Activated CD4-positive, alpha-beta T cell treated with anti-CD3 and anti-CD28 coated beads, Interleukin-2, Interleukin-4, amounts not matched to agents 100 ng/mL and 50 ng/mL, durations not matched to agents 16 hours and 8 hours (primary cell): ENCODE data around the gene DRC7.
"Not testable (repeated sequence)": the region's sequence is repeated elsewhere in the genome, so short reads cannot be mapped to it uniquely, and the experiment has no call there.

Experiments
- DNase-seq: peaks from one replicate; pipeline ENCODE4 v3.0.0-alpha.2; 2020; ENCODE audit warnings: low spot score

DRC7 gene

GRCh38 chr16:57761957-57762356 lies 67.4 kb downstream of the DRC7 start:
- DNase-seq: no peak

DNA sequence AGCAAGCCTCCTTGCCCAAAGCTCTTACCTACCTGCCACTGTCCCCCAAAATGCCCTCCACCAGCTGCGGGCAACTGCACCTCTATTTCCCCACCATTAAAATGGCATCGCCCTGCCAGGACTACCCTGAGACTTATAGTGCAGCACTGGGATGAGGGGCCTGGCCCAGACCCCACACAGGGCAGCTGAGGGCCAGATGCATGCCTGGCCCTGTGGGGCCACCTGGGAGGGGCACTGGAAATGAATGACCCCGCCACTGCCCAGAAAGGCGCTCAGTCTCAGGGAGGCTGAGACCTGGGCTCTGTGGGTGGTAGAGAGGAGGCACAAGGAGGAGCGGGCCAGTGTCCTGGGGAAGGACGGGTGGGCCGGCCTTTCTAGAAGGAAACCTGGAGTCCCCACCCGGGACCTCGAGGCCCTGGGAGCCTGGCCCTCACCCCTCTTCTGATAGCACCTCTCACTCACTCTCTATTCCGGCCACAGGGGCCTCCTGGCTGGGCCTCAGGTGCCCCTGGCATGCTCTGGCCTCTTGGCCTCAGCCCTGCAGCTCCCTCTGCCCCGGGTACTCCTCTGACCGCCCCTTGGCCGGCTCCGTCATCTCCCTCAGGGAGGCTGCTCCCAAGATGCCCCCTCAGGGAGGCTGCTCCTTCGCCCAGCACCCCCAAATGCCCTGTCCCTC lies 67.9 kb downstream of the DRC7 start:
- no peak for DNase-seq

DNA sequence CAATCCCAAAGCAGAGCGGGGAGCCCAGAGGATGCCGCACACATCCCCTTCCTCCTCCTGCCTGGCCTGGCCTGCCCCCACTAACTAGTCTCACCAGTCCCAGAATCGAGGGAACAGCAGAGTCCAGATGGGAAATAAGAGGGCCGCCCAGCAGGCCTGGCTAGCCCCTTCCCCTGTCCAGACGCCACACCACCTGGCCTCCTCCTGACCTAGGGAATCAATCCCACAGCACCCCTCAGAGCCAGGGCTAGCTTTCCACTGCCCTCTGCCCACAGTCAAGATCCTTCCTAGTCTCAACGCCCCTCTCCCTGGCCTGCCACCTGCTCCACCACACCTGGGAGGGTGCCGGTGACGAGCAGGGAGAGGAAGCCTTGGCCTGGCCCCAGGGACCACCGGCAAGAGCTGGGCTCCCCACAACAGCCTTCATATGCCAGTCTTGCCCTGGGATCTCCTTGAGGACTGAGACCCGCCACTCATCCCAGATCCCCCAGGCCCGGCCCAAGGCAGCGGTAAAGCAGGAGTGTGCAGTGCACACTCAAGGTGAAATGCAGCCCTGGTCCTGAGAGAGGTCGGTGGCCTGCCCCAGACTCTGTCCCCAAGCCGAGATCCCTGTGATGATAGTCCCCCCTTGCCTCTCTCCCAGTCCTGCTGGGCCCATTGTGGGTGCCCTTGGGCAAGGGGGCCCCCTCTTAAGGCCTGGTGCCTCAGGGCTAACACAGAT lies 68.8 kb downstream of the DRC7 start:
- no peak for DNase-seq

GRCh38 chr16:57764006-57764340 lies 69.4 kb downstream of the DRC7 start:
- no peak for DNase-seq

DNA sequence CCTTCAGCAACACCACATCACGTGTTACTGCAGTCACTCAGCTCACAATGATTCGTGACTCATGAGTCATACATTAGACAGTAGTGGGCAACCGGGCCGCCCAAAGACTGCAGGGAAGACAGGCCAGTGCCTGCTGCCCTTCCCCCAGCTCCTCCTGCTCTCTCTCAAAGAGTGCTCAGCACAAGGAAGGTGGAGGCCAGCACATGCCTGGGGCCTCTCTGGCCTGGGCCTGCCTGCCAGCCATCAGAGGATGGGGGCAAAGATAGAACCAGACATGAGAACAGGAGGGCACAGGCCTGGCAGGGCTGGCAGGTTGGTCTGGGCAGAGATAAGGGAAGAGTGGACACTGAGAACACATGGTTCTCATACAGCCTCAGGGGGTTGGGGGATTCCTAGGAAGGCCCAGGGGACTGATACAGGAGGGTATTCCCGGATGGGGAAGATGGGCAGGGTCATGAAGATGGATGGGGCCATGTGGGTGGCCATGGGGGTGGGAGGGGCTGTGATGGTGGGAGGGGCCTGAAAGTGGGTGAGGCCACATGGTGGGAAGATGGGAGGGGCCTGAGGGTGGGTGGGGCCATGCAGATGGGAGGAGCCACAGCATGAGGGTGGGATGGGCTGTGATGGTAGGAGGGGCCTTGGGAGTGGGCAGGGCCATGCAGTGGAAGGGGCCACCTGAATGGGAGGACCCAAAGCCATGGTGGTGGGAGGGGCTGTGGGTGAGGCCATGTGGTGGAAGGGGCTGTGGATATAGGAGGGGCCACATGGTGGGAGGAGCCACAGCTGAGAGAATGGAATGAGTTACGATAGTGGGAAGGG lies 69.9 kb downstream of the DRC7 start:
- DNase-seq: peak; percentile 29

GRCh38 chr16:57765160-57765728 lies 70.6 kb downstream of the DRC7 start:
- no peak for DNase-seq

DNA sequence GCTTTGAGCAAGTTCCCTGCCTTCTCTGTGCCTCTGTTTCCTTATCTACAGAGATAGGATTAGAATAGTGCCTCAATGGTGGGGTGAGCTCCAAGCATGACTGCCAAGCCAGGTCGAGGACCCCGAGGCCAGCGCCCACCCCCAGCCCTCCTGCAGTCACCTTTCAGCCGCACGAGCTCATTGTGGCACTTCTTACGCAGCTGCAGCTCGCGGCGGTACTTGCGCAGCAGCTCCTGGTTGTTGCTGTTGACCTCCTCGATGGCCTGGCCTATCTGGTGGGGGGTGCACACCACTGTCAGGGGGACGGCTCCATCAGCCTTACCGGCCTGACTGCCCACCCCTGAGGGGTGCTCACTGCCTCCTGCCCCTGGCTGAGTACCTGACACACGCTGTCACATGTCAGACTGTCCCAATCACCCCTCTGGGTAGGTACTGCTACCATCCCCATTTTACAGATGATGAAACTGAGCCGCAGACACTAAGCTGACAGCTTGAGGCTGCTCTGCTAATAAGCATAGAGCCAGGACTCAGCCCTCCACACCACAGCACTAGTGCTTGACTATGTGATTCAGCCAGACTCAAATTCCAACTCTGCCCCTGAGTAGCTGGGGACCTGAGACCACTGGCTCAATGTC lies 72.2 kb downstream of the DRC7 start:
- DNase-seq: no peak

DNA sequence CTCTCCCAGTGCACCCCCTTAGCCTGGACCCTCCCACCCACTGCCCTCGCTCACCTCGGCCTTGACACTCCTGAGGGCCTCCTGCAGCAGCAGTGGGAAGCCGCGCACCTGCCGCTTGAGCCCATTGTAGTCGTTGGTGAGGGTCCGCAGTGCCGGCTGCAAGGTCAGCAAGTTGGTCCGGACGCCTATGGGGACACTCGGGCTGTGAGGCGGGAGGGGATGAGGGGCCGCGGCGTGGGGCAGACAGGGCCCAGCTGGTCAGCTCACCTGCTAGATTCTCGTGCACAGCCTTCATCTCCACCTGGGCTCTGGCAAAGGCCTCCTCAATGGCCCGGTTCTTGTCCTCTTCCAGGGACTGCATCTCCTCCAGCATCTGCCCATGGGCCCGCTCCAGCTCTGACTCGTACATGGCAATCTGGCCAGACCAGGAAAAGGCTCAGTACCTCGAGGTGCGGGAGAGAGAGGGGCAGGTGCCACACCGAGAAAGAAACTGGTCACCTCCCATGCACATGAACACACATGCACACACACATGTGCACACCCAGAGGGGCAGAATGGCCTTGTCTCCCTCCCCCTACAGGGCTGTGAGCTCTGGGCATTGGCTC lies 75.0 kb downstream of the DRC7 start:
- no peak for DNase-seq

GRCh38 chr16:57770361-57770760 lies 75.8 kb downstream of the DRC7 start:
- DNase-seq: no peak

DNA sequence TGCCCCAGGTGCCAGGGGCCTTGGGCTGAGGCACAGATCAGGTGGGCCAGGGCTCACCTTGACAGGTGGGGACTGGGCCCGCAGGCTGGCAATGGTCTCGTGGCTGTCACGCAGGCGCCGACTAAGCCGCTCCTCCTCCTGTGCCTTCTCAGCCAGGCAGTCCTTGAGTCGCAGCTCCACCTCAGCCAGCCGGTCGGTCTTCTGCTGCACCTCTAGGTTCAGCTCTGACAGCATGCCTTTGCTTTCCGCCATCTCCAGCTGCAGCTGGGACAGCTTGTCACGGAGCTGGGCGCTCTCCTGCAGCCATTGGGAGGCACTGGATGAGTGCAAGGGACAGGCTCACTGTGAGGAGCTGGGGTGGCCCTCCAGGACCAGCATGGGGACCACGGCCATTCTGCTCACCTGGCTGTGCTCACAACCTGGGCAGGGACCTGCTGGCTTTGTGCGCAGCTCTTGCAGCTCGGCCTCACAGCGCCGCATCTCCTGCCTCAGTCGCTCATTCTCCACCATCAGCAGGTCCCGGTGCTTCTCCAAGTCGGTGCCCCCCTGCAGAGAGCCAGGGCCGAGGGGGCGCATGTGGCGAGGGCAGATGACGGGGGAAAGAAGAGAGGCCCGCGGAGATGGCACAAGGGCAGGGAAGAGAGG lies 76.7 kb downstream of the DRC7 start:
- no peak for DNase-seq

GRCh38 chr16:57773019-57773418 lies 78.4 kb downstream of the DRC7 start:
- no peak for DNase-seq

DNA sequence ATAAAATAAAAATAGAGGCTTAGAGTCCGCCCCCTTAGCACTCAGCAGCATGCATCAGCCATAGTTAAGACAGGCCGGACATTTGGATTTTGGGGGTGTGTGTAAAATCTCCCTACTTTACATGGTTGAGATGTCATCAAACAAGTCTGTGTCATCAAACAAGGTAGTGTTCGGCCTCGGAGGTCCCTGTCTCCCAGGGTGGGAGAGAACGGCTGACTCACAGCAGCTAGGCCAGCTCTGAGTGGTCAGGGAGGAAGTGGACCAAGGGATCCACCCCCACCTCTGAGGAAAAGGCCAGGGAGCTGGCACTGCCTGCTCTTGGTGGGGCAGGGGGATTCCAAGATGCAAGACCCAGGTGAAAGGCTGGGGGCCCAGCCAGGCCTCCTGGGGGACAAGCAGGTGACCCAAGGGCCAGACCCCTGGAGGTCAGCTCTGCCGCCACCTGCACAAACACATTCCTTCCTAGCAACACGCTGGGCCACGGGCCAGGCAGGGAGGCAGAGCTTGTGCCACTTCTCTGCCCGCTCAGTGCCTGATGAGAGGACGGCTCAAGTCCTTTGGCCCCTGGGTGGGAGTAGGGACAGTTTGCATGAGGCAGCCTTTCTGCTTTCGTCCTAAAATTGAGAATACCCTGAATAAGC lies 79.2 kb downstream of the DRC7 start:
- DNase-seq: no peak

DNA sequence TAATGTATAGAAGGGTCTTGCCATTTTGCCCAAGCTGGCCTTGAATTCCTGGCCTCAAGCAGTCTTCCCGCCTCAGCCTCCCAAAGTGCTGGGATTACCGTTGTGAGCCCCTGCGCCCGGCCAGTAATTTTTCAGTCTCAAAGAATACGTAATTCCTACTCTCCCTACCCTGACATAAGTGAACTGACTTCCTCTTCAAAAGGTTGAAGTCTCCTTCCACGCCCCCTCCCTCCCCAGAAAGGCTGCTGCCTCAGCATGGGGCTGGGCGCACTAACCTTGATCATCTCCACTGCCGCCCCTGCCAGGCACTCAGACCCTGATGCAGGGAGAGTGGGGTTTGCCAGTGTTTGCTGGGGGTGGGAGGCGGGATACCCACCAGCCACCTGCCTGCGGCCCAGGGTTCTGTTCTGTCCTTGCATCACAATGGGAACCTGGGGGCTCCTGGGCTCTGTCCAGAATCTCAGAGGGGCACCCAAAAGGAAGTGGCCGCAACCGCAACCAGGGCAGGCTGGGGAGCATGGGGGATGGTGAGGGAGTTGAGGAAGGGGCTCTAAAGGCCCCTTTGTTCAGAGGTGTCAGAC lies 80.2 kb downstream of the DRC7 start:
- DNase-seq: no peak

GRCh38 chr16:57775661-57776469 lies 81.3 kb downstream of the DRC7 start:
- no peak for DNase-seq

DNA sequence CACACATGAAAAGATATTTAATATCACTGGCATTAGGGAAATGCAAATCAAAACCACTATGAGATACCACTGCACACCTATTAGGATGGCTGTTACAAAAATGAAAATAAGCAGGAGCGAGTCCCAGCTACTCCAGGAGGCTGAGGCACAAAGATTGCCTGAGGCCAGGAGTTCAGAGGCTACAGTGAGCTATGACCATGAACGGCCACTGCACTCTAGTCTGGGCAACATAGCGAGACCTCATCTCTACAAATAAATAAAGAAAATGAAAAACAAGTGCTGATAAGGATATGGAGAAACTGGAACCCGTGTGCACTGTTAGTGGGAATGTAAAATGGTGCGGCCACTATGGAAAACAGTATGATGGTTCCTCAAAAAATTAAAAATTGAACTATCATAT lies 84.1 kb downstream of the DRC7 start:
- DNase-seq: no peak

DNA sequence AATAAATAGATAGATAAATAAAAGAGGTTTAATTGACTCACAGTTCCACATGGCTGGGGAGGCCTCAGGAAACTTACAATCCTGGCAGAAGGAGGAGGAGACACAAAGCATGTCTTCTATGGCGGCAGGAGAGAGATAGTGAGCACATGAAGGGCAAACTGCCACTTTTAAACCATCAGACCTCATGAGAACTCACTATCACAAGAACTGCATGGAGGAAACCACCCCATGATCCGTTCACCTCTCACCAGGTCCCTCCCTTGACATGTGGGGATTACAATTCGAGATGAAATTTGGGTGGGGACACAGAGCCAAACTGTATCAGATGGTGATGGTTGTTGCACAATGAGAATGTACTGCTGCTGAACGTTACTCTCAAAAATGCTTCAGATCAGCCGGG lies 85.2 kb downstream of the DRC7 start:
- DNase-seq: not testable (repeated sequence)

DNA sequence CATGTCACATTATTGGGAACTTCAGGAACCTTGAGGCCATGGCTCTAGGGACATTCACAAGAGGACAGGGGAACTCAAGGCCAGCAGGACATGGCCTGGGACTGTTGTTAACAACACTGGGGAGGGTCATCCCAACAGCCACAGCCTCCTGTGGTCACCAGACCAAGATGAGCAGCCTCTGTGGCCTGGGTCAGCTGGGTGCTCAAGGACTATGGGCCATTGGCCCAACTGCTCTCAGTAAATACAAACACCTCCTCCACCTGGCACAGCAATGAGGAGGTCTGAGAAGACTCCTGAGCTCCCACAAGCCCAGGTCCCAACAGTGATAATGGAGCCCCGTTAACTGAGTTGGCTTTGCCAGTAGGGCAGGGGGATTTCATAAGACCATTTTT lies 86.7 kb downstream of the DRC7 start:
- no peak for DNase-seq
